NCI-H510A treated with DMSO at 0.1 percent for 48 hours (cell line): ENCODE measurements around the gene OR51E1.
A peak's percentile ranks its signal among the peaks of the same experiment; 100 is the strongest.

Experiments used
- DNase-seq: peaks from one replicate; lab custom pipeline; 2025; lab: John Stamatoyannopoulos, UW

The OR51E1 gene

GRCh38 chr11:4654635-4655369 lies 11.0 kb downstream of the OR51E1 start:
- no peak for DNase-seq

- no peak for DNase-seq
Observed at GRCh38 chr11:4658629-4659445, 15.1 kb downstream of the OR51E1 start.

GRCh38 chr11:4662876-4663275 lies 19.1 kb downstream of the OR51E1 start:
- no peak for DNase-seq

GRCh38 chr11:4664183-4664582 lies 20.4 kb downstream of the OR51E1 start:
- DNase-seq = no peak

- DNase-seq = no peak
Observed at GRCh38 chr11:4664786-4665185, 21.0 kb downstream of the OR51E1 start.

GRCh38 chr11:4665424-4665823 lies 21.6 kb downstream of the OR51E1 start:
- no peak for DNase-seq

GRCh38 chr11:4671741-4672140 lies 28.0 kb downstream of the OR51E1 start:
- DNase-seq = no peak

- no peak for DNase-seq
Observed at GRCh38 chr11:4672470-4672869, 28.7 kb downstream of the OR51E1 start.

GRCh38 chr11:4673781-4674180 lies 30.0 kb downstream of the OR51E1 start:
- DNase-seq = no peak

GRCh38 chr11:4677948-4678347 lies 34.2 kb downstream of the OR51E1 start:
- DNase-seq = peak; percentile 95

- DNase-seq = peak; percentile 96
Observed at GRCh38 chr11:4680341-4680740, 36.6 kb downstream of the OR51E1 start.

GRCh38 chr11:4682623-4683419 lies 39.0 kb downstream of the OR51E1 start:
- DNase-seq = no peak

- DNase-seq = no peak
Observed at GRCh38 chr11:4684631-4685285, 41.0 kb downstream of the OR51E1 start.

- no peak for DNase-seq
Observed at GRCh38 chr11:4695442-4695841, 51.7 kb downstream of the OR51E1 start.

- DNase-seq = peak; percentile 92
Observed at GRCh38 chr11:4697585-4697984, 53.8 kb downstream of the OR51E1 start, which contains the start of gene OR51E2. TSS of gene OR51E2 (minus strand) at chr11:4697853. CDS start at chr11:4682711, 15,142 bp downstream.

- no peak for DNase-seq
Observed at GRCh38 chr11:4699697-4700435, 56.1 kb downstream of the OR51E1 start.

- DNase-seq = no peak
Observed at GRCh38 chr11:4700436-4700820, 56.6 kb downstream of the OR51E1 start.

GRCh38 chr11:4704054-4704789 lies 60.4 kb downstream of the OR51E1 start, which contains the start of gene MMP26:
TSS of gene MMP26 (plus strand) at chr11:4704784.
- DNase-seq = peak; percentile 99

- peak; percentile 97 for DNase-seq
Observed at GRCh38 chr11:4704790-4705334, 61.1 kb downstream of the OR51E1 start.
